Tibial nerve (tissue), 3 donors: ENCODE results near the gene POPDC3.

Source experiments
- POLR2A ChIP-seq, 2 donors: fragments of 450-650 bp; IDR thresholded peaks; one replicate each; pipeline ENCODE4 v1.6.1; 2017; ENCODE audit warnings: antibody characterized with exemption in 2 of 2, mild to moderate bottlenecking in 2 of 2, moderate library complexity in 2 of 2
- TF ChIP-seq, protein P1 (sequence below), 5 experiments: fragments of 200-600 bp in 3 of 5; fragments of 450-650 bp in 2 of 5; sonication (generic) in 3 of 5; IDR thresholded peaks; one replicate each; pipeline ENCODE4 v1.5.1; 2016 to 2019; ENCODE audit warnings: antibody characterized with exemption in 5 of 5, mild to moderate bottlenecking in 3 of 5, moderate library complexity in 2 of 5

DNA sequence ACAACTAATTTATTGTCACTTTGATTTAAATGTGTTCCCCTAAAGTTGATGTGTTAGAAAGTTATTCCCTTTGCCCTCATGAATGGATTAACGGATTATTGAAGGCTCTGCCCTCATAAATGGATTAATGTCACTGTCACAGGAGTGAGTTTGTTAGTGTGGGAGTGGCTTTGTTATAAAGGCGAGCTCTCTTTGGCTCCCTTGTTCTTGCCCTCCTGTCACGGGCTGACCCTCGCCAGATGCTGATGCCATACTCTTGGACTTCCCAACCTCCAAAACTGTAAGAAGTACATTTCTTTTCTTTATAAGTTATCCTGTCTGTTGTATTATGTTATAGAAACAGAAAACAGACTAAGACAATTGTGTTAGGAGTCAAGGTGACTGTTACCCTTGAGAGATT, 22.7 kb upstream of the POPDC3 start:
- TF ChIP-seq, protein P1, sequence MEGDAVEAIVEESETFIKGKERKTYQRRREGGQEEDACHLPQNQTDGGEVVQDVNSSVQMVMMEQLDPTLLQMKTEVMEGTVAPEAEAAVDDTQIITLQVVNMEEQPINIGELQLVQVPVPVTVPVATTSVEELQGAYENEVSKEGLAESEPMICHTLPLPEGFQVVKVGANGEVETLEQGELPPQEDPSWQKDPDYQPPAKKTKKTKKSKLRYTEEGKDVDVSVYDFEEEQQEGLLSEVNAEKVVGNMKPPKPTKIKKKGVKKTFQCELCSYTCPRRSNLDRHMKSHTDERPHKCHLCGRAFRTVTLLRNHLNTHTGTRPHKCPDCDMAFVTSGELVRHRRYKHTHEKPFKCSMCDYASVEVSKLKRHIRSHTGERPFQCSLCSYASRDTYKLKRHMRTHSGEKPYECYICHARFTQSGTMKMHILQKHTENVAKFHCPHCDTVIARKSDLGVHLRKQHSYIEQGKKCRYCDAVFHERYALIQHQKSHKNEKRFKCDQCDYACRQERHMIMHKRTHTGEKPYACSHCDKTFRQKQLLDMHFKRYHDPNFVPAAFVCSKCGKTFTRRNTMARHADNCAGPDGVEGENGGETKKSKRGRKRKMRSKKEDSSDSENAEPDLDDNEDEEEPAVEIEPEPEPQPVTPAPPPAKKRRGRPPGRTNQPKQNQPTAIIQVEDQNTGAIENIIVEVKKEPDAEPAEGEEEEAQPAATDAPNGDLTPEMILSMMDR (IDR thresholded peaks at IDR 0.05) = no peak
- TF ChIP-seq POLR2A (IDR thresholded peaks at IDR 0.05) = no peak
